GM19328 (cell line): Measurements from ENCODE around the gene BSN.
"Not testable (repeated sequence)": the region's sequence is repeated elsewhere in the genome, so short reads cannot be mapped to it uniquely, and the experiment has no call there.

Experiments used
- ATAC-seq: cut with Tn5 transposase; IDR thresholded peaks from one replicate; pipeline ENCODE4 v1.9.1; 2021; ENCODE audit warnings: mild to moderate bottlenecking, moderate library complexity; ENCODE audit not compliant: unreplicated experiment

The BSN gene

DNA sequence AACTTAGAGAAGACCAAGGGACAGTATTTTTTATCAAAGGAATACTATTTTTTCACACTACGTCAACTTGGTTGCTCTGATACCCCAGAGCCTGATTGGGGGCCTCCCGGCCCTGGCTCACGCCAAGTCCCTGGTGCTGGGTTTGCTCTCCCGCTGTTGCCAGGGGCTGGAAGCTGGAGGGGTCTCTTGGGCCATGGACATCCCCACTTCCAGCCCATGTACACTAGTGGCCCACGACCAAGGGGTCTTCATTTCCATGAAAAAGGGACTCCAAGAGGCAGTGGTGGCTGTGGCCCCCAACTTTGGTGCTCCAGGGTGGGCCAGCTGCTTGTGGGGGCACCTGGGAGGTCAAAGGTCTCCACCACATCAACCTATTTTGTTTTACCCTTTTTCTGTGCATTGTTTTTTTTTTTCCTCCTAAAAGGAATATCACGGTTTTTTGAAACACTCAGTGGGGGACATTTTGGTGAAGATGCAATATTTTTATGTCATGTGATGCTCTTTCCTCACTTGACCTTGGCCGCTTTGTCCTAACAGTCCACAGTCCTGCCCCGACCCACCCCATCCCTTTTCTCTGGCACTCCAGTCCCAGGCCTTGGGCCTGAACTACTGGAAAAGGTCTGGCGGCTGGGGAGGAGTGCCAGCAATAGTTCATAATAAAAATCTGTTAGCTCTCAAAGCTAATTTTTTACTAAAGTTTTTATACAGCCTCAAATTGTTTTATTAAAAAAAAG, 20.3 kb upstream of the BSN start:
- no peak for ATAC-seq

DNA sequence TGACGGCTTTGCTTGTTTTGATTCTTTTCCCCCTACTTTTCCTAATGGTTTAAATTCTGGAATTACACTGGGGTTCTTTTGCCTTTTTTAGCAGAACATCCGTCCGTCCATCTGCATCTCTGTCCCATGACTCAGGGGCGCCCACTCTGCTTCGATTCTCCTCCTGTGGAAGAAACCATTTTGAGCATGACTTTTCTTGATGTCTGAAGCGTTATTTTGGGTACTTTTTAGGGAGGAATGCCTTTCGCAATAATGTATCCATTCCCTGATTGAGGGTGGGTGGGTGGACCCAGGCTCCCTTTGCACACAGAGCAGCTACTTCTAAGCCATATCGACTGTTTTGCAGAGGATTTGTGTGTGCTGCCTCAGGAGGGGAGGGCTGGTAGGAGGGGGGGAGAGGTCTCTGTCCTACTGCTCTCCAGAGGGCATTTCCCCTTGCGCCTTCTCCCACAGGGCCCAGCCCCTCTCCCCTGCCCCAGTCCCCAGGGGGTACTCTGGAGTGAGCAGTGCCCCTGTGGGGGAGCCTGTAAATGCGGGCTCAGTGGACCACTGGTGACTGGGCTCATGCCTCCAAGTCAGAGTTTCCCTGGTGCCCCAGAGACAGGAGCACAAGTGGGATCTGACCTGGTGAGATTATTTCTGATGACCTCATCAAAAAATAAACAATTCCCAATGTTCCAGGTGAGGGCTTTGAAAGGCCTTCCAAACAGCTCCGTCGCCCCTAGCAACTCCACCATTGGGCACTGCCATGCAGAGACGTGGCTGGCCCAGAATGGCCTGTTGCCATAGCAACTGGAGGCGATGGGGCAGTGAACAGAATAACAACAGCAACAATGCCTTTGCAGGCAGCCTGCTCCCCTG, 19.5 kb upstream of the BSN start:
- no peak for ATAC-seq

DNA sequence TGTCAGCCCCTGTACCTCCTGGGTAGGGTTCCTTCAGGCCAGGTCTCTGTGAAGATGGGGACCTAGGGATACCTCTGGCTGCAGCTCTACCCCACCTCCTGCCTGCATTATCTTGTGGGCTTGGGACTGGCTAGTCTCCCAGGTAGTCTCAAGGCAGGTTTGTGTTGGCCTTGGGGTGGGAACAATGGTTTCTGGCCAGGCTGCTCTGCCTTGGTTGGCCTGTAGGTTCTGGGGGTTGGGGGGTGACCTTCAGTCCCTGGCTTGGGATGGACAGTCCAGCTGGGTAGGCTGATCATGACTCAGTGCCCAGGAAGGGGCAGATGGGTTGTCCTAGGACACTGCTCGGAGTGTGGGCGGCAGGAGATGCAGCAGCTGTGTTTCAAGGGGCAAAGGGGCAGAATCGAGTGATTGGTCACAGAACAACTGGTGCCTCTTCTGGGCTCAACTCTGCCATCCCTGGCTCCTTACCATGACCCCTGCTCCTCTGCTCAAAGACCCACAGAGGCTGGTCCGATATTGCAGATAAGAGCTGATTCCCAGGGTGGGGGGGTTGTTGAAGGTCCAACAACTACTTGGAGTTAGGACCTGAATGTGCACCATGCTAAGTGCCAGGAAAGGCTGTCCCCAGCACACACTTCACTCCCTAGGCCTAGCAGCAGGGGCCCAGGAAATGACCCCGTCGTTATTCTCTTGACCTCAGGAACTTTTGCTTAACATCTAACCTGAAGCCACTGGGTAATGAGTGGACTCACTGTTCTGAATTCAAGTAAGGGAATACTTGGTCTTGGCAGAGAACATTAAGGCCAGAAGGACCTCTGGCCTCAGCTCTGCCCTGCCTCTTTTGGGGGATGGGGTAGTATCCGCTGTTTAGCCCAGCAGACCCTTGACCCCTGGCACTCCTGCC, 18.1 kb upstream of the BSN start:
- no peak for ATAC-seq

DNA sequence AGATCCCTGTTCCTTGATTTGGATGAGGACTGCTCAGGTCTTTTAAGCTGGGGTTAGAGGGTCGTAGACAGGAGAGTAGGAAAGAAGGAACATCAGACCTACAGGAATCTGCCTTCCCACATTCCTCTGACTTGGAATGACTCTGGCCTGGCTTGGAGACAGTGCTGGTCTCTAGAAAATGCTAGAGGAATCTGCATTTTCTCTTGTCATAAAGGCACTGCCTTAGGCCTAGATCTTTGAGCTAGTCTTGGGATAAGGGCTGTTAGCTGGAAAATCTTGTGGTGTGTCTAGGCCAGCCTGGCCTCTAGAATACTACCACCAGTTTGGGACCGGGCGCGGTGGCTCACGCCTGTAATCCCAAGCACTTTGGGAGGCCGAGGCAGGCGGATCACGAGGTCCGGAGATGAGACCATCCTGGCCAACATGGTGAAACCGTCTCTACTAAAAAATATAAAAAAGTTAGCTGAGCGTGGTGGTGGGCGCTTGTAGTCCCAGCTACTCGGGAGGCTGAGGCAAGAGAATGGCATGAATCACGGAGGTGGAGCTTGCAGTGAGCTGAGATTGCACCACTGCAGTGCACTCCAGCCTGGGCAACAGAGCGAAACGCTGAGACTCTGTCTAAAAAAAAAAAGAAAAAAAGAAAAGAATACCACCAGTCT, 17.3 kb upstream of the BSN start:
- ATAC-seq = no peak

DNA sequence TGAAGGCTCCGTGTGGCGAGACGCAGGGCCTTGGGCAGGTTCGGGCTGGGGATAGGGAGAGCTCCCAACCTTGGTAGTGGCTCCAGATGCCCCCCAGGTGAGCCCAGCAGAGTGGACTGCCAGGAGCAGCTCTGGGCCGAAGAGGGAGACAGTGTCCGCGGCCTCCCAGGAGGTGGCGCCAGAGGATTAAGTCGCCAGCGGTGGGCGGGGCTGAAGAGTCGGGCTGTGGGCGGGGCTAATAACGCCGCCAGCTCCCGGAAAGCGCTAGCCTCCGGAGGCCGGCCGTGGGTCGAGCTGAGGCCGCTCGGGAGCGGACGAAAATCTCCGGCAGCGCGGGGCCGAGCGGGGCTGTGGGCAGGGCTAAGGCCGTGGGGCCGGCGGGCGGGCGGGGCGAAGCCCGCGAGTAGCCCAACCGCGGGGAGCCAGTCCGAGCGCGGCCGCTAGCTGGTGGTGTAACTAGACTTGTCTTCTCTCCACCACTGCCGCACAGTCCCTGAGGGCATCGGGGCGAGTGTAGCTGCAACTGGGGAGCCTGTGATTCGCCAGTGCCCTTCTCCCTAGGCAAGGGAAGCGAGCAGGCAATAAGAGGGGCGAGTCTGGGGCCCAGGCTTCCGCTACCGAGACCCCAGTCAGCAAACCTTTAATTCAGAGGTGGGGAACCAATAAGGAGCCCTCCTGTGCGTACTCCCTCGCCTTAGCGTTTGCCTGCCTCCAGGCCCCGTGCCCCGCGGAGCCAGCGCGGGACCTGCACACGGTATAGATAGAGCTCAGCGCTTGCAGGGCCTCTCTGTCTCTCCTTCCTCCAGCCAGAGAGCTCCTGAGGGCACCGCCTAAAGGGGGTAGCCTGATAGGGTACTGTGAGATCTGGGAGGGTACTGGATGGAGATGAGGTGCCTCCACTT, 14.4 kb upstream of the BSN start:
- ATAC-seq = peak; percentile 95

DNA sequence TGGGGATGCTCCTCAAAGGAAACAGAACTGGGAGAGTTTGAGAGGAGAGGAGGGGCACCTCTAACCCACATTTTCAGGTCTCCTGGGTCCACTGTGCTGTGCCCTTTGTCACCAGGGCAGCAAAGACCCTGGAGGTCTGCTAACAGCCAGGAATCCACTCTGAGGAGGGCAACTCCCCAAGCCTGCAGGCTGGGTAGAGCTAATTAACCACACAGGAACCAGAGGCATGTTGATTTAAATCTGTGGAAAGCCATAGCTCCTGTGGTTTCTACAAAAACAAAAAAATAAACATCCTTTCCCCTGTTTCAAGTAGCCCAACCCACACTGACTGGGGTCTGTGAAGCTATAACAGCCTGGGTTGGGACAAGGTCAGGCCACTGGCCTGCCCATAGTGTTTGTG, 2.2 kb upstream of the BSN start:
- ATAC-seq = no peak

DNA sequence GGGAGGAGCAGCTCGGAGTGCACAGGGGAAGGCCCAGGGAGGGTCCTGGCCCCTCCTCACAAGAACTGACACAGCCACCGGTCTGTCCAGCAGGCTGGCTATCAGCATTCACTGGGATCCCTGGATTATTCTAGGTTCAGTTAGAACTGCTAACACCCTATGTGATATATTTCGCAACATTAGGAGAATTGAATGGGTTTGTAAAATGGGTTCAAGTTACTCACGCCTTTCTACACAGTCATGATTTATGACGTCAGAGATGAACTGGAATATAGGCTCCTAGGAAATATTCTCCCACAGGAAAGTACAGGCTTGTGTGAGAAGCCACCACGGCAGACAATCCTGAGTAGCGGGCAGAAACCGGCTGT, 969 bp upstream of the BSN start:
- no peak for ATAC-seq

DNA sequence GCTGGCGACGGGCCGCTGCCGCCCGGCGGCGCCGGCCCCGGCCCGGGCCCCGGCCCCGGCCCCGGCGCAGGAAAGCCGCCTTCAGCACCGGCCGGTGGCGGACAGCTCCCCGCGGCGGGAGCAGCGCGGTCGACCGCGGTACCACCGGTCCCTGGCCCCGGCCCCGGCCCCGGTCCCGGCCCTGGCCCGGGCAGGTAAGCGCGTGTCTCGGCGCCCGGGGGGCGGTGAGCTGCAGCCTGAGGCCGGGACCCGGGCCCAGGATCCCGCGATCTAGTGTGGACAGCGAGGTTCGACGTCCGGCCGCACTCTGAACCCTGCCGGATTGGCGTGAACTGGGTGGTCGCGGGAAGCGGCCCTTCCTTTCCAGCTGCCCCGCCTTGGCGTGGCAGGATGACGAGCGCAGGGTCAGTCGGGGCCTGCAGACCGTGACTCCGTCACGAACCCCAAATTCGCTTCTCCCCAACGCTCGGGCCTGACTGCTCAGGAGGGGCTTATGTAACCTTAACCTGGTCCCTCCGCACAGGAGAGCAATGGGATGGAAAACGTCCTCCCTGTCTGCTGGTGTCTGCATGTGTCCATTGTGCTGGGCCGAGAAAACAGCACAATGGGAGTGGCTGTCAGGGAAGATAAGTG, 472 bp downstream of the BSN start:
- peak; percentile 43 for ATAC-seq

DNA sequence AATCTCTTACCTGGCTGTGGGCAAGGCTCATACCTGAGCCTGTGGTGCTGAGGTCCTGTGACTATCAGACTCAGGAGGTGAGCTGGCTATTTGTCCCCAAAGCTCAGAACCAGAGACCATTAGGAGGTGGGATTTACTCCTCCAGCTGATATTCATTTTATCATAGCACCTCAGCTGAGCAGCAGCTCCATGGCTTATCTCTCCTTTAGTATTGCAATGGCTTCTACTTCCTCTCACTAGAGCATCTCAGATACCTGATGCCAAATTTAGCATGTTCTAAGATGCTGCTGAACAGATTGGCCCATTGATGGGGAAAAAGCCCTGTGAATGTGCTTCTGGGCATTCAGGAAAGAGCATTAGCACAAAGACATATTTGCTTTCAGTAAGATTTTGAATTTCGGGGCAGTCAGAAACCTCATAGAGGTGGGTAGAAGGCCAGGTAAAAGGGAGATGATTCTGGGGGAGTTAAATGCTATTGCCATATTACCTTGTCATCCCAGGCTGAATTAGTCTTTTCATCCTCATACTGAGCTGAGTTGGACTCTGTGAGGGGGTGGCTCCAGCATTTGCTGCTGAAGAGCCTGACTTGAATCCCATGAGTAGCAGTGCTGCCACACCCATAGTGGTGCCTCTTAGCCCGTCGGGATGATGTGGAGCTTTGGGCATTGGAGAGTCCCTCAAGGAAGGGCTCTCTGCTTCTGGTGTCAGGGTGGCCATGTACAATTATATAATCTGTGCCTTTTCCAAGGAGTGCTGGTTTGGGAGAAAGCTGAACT, 2.4 kb downstream of the BSN start:
- ATAC-seq = no peak

DNA sequence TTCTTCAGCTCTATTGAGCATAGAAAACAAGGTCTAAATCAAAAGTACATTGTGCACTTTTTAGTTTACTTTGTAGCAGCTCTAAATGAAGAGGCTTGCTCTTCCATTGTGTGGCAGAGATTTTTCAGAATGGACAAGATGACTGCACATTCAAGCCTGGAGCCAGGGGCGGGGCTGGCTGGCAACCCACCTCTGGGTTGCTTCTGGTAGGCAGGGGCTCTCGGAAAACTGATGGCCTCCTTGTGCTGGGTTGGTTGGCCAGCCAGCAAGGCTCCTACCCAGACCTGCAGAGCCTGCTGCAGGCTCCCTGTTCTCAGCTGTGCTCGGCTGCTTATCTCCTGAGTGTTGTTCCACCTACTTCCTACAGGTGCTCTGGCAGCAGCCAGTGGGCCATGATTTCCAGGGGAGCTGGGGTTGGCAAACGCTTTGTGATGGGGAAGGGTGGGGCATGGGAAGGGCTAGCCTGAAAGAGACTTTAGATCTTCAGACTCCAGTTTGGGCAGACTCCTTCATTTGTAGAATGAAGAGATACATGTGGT, 8.8 kb downstream of the BSN start:
- no peak for ATAC-seq

DNA sequence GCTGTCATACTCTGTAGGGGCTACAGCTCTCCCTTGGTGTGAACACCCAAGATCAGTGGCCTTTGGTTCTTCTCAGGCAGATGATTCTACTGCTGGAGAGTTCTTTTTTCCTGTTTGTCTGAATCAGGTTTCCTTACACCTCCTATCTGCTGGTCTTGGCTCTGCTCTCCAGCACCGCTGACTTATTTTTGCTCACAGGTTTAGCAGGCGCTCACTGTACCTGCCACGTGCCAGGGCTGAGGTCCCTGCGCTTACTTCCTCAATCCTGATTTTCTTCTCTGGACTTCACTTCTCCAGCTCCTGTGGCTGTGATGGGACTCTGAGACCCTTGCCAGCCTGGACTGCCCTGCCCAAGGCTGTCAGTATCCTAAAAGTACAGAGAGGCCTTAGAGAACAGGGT, 9.5 kb downstream of the BSN start:
- ATAC-seq = no peak

DNA sequence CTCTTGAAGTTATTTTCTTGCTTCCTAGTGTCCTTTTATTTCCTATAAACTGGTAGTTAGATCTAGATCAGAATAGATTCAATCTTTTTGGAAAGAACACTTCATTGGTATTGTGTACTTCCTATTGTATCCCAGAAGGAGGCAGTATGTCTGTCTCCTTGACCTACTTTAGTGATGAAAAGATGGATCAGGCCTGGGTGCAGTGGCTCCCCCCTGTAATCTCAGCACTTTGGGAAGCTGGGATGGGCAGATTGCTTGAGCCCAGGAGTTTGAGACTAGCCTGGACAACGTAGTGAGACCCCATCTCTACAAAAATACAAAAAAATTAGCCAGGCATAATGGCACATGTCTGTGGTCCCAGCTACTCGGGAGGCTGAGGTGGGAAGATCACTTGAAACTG, 12.0 kb downstream of the BSN start:
- no peak for ATAC-seq

DNA sequence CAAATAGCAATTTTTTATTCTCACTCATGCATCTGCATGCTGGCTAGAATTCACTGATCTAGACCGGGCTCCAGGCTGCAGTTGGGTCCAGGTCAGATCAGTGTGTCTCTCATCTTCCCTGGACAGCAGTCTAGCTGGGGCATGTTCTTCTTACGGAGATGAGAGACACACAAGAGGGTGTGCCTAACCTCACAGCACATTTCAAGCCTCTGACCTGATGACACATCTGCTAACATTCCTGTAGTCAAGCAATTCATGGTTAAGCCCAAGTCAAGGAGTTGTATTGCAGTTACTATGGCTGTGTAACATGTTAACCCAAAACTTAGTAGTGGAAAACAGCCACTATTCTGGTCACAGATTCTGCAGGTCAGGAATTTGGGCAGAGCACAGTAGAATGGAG, 13.1 kb downstream of the BSN start:
- ATAC-seq = no peak

DNA sequence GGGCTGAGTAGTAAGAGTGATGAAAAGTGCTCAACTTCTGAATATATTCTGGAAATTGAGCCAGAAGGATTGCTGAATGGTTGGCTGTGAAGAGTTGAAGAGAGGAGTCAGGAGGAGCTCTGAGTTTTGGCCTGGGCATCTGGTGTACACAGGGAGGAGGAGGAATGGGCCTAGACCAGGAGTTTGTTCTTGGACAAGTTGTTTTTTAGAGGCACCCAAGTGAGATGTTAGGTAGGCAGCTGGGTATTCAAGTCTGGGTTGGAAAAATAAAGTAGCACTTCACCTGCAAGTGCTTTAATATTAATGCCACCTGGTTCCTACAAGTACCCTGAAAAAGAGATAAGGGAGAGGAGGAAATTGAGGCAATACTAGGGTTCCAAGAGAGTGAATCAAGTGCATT, 14.7 kb downstream of the BSN start:
- no peak for ATAC-seq

DNA sequence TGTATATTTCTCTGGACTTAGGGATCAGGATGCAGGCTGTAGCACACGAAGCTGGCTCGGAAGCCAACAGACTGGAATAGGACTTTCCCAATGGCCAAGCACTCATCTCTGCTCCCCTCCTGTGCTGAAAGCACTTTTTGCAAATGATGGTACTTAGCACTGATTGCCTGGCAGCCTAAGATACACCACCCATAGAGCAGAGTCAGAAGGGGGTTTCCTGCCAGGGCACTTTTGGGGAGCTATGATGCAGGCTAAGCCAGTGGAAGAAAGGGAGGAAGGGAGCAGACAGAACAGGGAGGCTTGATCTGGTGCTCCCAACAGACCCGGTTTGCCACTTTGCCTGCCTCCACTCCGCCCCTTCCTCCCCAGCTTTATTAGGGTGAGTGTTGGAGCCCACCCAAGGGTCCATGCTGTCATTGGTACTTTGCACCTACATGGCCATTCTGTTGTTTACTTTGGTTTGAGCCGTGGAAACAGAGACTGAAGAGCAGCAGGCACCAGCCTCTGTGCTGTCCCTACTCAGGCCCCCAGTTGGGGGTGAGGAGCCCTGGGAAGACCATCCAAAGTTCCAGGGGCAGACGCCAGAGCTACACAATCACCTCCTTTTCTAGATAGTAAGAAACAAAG, 15.9 kb downstream of the BSN start:
- ATAC-seq = no peak

DNA sequence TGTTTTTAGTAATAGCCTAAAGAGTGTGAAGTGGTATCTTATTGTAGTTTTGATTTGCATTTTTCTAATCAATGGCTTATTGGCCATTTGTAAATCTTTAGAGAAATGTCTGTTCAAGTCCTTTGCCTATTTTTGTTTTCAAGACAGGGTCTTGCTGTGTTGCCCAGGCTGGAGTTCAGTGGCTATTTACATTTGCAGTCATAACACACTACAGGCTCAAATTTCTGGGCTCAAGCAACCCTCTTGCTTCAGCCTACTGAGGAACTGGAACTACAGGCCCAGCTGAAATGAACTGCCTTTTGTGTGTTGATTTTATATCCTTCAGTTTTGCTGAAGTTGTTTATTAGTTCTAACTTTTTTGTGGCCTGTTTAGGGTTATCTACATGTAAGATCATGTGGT, 27.9 kb downstream of the BSN start:
- no peak for ATAC-seq

DNA sequence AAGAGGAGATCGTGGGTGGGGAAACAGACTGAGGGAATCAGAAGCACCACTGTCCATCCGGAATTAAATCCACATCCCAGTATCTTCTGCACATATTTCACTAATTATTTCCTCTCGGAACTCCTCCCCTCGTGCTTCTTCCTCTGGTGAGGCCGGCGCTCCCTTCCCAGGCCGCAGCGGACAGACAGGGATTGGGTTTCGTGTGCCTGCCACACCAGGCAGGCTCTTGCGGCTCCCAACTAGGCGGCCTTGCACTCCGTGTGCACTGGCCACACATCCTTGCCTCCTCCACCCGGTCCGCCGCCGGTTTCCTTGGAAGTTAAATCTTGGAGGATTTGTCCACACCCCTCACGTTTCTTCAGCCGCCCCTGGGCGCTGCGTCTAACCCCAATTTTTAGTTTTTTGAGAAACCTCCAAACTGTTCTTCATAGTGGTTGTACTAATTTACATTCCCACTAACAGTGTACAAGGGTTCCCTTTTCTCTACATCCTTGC, 31.0 kb downstream of the BSN start:
- ATAC-seq = not testable (repeated sequence)

DNA sequence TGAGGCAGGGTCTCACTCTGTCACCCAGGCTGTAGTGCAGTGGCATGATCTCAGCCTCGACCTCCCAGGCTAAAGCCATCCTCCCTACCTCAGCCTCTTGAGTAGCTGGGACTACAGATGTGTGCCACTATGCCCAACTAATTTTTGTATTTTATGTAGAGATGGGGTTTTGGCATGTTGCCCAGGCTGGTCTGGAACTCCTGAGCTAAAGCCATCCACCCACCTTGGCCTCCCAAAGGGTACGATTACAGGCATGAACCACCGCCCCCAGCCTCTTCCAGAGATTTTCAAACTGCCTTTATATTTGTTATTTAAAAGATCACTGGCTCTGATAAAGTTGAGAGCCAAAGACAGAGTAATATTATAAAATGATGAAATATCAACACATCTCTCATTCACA, 37.3 kb downstream of the BSN start:
- ATAC-seq = no peak
